HepG2 (cell line): ENCODE data around the gene CEACAM3.

Source experiments
- CTCF ChIP-seq: sonication (generic); formaldehyde crosslinking; IDR thresholded peaks from 2 replicates; pipeline ENCODE4 v1.5.0; 2020; ENCODE audit warnings: mild to moderate bottlenecking, missing genetic modification reagents, moderate library complexity
- E2F1 ChIP-seq: sonication (generic); formaldehyde crosslinking; IDR thresholded peaks from 2 replicates; pipeline ENCODE4 v1.5.0; 2020; ENCODE audit warnings: missing genetic modification reagents
- GATAD2A ChIP-seq: IDR thresholded peaks from 2 replicates; pipeline ENCODE4 v1.6.1; 2016
- HBP1 ChIP-seq: IDR thresholded peaks from 2 replicates; pipeline ENCODE4 v1.6.1; 2016; ENCODE audit warnings: low read depth, control low read depth
- LRRFIP1 ChIP-seq: sonication (generic); formaldehyde crosslinking; conservative IDR thresholded peaks from 2 replicates; pipeline ENCODE4 v1.4.0; 2020; ENCODE audit warnings: missing genetic modification reagents
- NCOR1 ChIP-seq: fragments of 200-600 bp; sonication (generic); IDR thresholded peaks from 2 replicates; pipeline ENCODE4 v1.7.0; 2017; ENCODE audit warnings: antibody characterized with exemption, low read length, borderline replicate concordance
- NFE2L2 ChIP-seq: fragments of 150-350 bp; IDR thresholded peaks from 2 replicates; pipeline ENCODE4 v1.6.1; 2014; ENCODE audit warnings: low read length
- POLR2A ChIP-seq, 2 experiments: IDR thresholded peaks; 2 replicates each; pipeline ENCODE4 v1.6.1; 2011; ENCODE audit warnings: low read depth in 2 of 2, low read length in 2 of 2, mild to moderate bottlenecking in 1 of 2, moderate library complexity in 1 of 2; ENCODE audit not compliant: insufficient read depth in 1 of 2
- POLR2AphosphoS5 ChIP-seq: IDR thresholded peaks from 2 replicates; pipeline ENCODE4 v1.6.1; 2012; ENCODE audit warnings: low read depth, low read length
- RNF2 ChIP-seq: fragments of 450-650 bp; conservative IDR thresholded peaks from 2 replicates; pipeline ENCODE4 v1.6.1; 2016; ENCODE audit warnings: low read depth
- SIN3A ChIP-seq: IDR thresholded peaks from 2 replicates; pipeline ENCODE4 v1.6.1; 2011; ENCODE audit warnings: low read depth, mild to moderate bottlenecking, control low read depth, low read length, borderline replicate concordance
- ZNF282 ChIP-seq: fragments of 450-650 bp; IDR thresholded peaks from 2 replicates; pipeline ENCODE4 v1.6.1; 2018; ENCODE audit not compliant: partially characterized antibody

GRCh38 chr19:41811036-41811435, 14.6 kb downstream of the CEACAM3 start:
- no peak for TF ChIP-seq GATAD2A (CRISPR knock-in tag)
- no peak for TF ChIP-seq SIN3A
- TF ChIP-seq CTCF (CRISPR knock-in tag) = no peak
- TF ChIP-seq POLR2A (IDR thresholded peaks at IDR 0.05; ENCODE audit: insufficient read depth in 1 of 2, low read depth in 2 of 2, low read length in 2 of 2) = no peak
- TF ChIP-seq E2F1 (CRISPR knock-in tag) = no peak
- no peak for TF ChIP-seq NCOR1
- no peak for TF ChIP-seq LRRFIP1 (CRISPR knock-in tag)
- TF ChIP-seq ZNF282 = no peak
- TF ChIP-seq RNF2 = no peak
- TF ChIP-seq POLR2AphosphoS5 = no peak
- no peak for TF ChIP-seq HBP1
- no peak for TF ChIP-seq NFE2L2
